Uterus (tissue), 4 donors: ENCODE measurements around the gene DCTN3. TPM values are rescaled to one million over a fixed set of nuclear protein-coding genes. Genes with fewer than 3 reads are reported as not detected.
A peak's percentile ranks its signal among the peaks of the same experiment; 100 is the strongest.

Experiments used
- DNase-seq, 2 donors: peaks; one replicate each; pipeline ENCODE4 v3.0.0-alpha.2; 2019 to 2020
- H3K27ac ChIP-seq, 2 donors: fragments of 200-600 bp; sonication (generic); 1 replicate in 1 of 2; 2 replicates in 1 of 2; pipeline ENCODE4 v1.5.1; 2016 to 2018
- H3K27me3 ChIP-seq, 2 donors: fragments of 200-600 bp; sonication (generic); one replicate each; pipeline ENCODE4 v1.5.1; 2018 to 2019; ENCODE audit warnings: control low read depth in 1 of 2
- H3K36me3 ChIP-seq, 2 donors: fragments of 200-600 bp; sonication (generic); one replicate each; pipeline ENCODE4 v1.5.1; 2019; ENCODE audit warnings: control low read depth in 1 of 2
- H3K4me1 ChIP-seq, 2 donors: fragments of 200-600 bp; sonication (generic); one replicate each; pipeline ENCODE4 v1.5.1; 2018 to 2019; ENCODE audit warnings: control low read depth in 1 of 2
- H3K4me3 ChIP-seq, 2 donors: fragments of 200-600 bp; sonication (generic); 1 replicate in 1 of 2; 2 replicates in 1 of 2; pipeline ENCODE4 v1.5.1; 2018 to 2019; ENCODE audit warnings: mild to moderate bottlenecking in 1 of 2
- H3K9me3 ChIP-seq, 2 donors: fragments of 200-600 bp; sonication (generic); one replicate each; pipeline ENCODE4 v1.5.1; 2019; ENCODE audit warnings: control low read depth in 1 of 2
- POLR2A ChIP-seq, 2 donors: fragments of 450-650 bp; IDR thresholded peaks; one replicate each; pipeline ENCODE4 v1.6.1; 2016; ENCODE audit warnings: antibody characterized with exemption in 2 of 2, mild to moderate bottlenecking in 1 of 2, moderate library complexity in 1 of 2
- intact Hi-C: fragments of 100-400 bp; cut with DNase I; formaldehyde crosslinking; loops from one replicate; pipeline ENCODE4 v1.15.1; 2023; ENCODE audit warnings: low total_unique reads
- total RNA-seq, 4 donors: library from RNA; depleted of rRNA in 3 of 4; stranded (reverse); fragments of >200 nt in 3 of 4; gene quantifications; one replicate each; pipeline versions ENCODE4 v1.1.0 to v1.2.4, GENCODE V29; 2014 to 2023
- TF ChIP-seq, protein P1 (sequence below), 4 experiments: fragments of 200-600 bp in 2 of 4; fragments of 450-650 bp in 2 of 4; sonication (generic) in 2 of 4; IDR thresholded peaks; one replicate each; pipeline ENCODE4 v1.5.1; 2016 to 2019; ENCODE audit warnings: antibody characterized with exemption in 4 of 4, mild to moderate bottlenecking in 2 of 4, moderate library complexity in 1 of 4
- donor health status: DM: yes; HTN: yes; CAD: no.

DCTN3 gene
- 10 to 100 TPM; 27.7 to 98.0 (median 58.6) TPM for total RNA-seq

DNA sequence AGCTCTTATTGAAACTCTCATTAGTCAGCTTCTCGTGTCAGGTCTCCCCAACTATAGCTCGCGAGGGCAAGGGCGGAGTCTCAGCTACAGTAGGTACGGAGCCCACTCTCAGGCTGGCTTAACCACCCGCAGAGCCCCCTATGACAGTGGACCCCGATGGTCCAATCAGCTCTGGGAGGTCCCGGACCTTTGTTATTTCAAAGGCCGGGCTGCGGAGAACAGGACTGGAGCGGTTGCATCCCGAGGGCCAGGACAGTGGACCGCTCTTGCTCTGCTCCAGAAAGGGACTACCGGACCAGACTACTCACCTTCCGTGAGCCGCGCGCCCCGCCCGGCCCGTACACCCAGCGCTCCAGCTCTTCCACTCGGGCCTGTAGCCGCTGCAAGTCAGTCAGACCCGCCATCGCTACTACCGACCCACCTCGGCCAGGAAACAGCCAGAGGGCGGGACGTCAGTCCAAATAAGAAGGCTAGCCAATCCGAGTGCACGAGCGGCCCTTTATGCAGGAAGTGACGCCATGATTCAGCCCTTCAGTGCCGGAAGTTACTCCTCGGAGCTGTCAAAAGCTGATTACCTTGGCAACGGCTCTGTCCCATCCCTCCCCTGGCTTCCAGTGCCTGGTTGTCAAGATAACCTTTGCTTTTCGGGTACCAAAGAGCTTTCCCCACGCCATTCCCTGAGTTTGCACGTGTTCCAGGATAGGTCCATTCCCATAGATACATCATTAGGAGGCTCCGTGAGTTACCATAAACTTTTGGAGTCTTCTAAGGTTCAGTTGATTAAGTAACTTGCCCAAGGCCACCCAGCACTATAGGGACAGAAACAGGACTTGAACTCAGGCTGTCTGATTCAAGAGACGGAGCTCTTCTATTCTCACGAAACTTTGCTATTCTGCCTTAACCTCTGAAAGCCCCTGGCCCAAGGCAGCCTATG lies at the start of gene DCTN3:
TSS of gene DCTN3 (minus strand) at position 435 of the 934 bp plus-strand sequence. CDS start at position 404, 31 bp downstream.
- peaks cover 4% of the 10 kb centered on the region in 2 donors for H3K4me1 ChIP-seq
- H3K27ac ChIP-seq = peak within 1 kb of the TSS; percentile 44 to 54
- H3K36me3 ChIP-seq = no peaks in the 10 kb centered on the region
- peaks cover 22 to 32% of the 10 kb centered on the region in 2 donors for H3K27me3 ChIP-seq
- intact Hi-C loops = no loop called here
- H3K9me3 ChIP-seq = no peaks in the 10 kb centered on the region
- peak in 1 of 2 donors; percentile 35 for TF ChIP-seq POLR2A (IDR thresholded peaks at IDR 0.05)
- TF ChIP-seq, protein P1, sequence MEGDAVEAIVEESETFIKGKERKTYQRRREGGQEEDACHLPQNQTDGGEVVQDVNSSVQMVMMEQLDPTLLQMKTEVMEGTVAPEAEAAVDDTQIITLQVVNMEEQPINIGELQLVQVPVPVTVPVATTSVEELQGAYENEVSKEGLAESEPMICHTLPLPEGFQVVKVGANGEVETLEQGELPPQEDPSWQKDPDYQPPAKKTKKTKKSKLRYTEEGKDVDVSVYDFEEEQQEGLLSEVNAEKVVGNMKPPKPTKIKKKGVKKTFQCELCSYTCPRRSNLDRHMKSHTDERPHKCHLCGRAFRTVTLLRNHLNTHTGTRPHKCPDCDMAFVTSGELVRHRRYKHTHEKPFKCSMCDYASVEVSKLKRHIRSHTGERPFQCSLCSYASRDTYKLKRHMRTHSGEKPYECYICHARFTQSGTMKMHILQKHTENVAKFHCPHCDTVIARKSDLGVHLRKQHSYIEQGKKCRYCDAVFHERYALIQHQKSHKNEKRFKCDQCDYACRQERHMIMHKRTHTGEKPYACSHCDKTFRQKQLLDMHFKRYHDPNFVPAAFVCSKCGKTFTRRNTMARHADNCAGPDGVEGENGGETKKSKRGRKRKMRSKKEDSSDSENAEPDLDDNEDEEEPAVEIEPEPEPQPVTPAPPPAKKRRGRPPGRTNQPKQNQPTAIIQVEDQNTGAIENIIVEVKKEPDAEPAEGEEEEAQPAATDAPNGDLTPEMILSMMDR (IDR thresholded peaks at IDR 0.05) = peak in 1 of 4 experiments; percentile 17
- peak within 1 kb of the TSS; percentile 73 to 94 for H3K4me3 ChIP-seq
- peak; percentile 90 to 96 for DNase-seq

DNA sequence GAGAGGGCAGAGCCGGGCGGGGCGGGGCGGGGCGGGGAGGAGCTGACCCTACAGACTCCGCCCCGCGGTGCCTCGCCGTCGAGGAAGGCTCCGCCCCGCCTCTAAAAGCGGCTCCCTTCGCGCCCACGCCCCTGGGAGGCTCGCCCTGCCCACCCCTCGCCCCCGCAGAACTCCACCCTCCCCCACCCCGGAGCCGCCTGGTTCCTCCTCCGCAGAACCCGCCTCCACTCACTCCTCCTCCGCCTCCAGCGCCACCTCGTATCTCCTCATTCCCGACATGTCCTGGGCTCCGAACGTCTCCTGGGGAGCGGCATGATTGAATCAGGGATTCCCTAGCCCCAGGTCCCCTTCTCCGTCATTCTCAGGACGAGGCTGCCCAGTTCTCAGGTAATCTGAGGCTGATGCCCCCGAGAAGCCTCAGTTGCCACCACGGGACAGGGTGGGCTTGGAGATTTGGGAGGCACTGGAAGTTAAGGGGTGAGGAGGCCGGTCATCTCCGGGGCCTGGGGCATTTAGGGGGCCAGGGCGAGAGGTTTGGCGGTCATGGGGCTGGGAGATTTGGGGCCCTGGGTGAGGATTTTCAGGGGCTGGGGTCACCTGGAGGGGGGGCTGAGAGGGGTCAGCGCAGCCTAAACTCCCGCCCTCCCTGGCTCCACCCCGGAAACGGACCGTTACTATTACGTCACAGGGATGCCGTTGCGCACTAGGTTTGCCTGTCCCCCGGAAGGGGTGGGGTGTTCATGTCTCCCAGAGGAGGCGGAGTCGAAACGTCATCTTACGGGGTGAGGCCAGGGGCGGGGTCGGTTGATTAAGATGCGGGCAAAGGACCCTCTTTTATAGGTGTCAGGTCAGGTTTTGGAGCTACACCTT lies 45.3 kb upstream of the DCTN3 start:
- DNase-seq = peak; percentile 96 to 98
- Histone ChIP-seq H3K4me1 (no peaks in the 10 kb centered on the region), H3K27me3 (no peaks in the 10 kb centered on the region), H3K27ac (peak overlapping the region; percentile 96 to 99), H3K9me3 (no peaks in the 10 kb centered on the region), H3K36me3 (no peaks in the 10 kb centered on the region), H3K4me3 (peak overlapping the region; percentile 72 to 83)
- TF ChIP-seq, protein P1 (IDR thresholded peaks at IDR 0.05) = peak in 2 of 4 experiments; percentile 11 to 14
- peak in 1 of 2 donors; percentile 81 for TF ChIP-seq POLR2A (IDR thresholded peaks at IDR 0.05)
- intact Hi-C loops = no loop called here

DNA sequence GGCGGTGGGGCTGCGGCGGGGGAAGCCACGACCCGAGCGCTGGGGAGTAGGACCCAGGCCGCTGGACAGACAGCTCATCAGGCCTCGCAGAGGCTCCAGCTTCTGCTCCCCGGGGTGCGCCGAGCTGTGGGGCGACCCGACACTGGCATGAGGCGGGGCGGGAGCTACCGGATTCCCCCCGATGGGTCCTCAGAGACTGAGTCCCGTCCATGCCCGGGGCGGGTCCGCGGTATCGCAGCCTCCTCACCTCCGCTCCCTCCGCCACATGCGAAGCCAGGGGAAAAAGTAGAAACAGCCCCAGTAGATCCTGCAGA lies 44.7 kb upstream of the DCTN3 start:
- Histone ChIP-seq H3K36me3 (no peaks in the 10 kb centered on the region), H3K4me3 (peak overlapping the region; percentile 72 to 83), H3K27ac (peak overlapping the region; percentile 96 to 99), H3K27me3 (no peaks in the 10 kb centered on the region), H3K4me1 (no peaks in the 10 kb centered on the region), H3K9me3 (no peaks in the 10 kb centered on the region)
- intact Hi-C loops = no loop called here
- no peak for DNase-seq
- TF ChIP-seq, protein P1 (IDR thresholded peaks at IDR 0.05) = no peak
- TF ChIP-seq POLR2A (IDR thresholded peaks at IDR 0.05) = no peak

DNA sequence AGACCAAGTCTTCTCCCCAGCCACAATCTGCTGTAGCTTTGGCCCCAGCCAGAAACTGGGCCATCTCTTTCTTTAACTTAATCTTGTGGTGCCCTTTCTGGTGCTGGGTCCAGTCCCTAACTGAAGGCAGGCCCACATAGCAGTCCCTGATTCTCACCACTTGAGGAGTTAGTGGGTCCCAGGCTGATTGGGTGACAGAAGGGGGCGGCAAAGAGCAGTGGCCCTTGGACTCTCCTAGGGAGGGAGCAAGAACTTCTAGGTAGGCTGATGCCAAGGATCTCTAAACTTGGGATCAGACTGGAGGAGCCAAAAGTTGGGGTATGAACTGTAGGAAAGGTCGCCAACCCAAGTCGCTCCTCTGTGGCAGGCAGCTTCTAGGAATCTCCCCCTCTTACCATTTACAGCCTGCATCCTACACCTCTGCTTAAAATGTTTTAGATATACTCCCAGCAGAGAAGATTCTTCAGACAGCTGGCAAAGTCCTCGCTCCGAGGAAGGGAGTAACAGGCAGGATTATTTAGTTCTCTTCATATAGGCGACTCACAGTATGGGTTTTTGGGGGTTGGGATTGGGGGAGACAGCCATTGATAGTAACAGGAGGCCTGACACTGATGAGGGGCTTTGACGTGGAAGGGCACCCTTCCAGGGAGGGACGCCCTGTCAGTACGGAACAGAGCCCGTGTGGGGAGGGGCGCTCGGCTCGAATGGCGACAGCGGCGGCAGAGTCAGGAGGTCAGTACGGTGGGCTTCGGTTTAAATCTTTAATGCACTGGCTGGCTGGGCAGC lies 44.2 kb upstream of the DCTN3 start:
- no peaks in the 10 kb centered on the region for H3K9me3 ChIP-seq
- peak overlapping the region; percentile 72 to 83 for H3K4me3 ChIP-seq
- intact Hi-C loops = no loop called here
- no peaks in the 10 kb centered on the region for H3K4me1 ChIP-seq
- no peaks in the 10 kb centered on the region for H3K36me3 ChIP-seq
- DNase-seq = peak; percentile 79 to 84
- TF ChIP-seq POLR2A (IDR thresholded peaks at IDR 0.05) = no peak
- TF ChIP-seq, protein P1 (IDR thresholded peaks at IDR 0.05) = peak; percentile 72 to 84 (median 80)
- peak overlapping the region; percentile 96 to 99 for H3K27ac ChIP-seq
- H3K27me3 ChIP-seq = no peaks in the 10 kb centered on the region
